GM12892 (cell line): Measurements from ENCODE around the gene DMRTA2.

Experiments used
- POLR2A ChIP-seq: IDR thresholded peaks from 2 replicates; pipeline ENCODE4 v1.6.1; 2011; ENCODE audit warnings: low read depth, low read length, control low read depth
- POLR2AphosphoS5 ChIP-seq: IDR thresholded peaks from 2 replicates; pipeline ENCODE4 v1.6.1; 2011; ENCODE audit warnings: low read depth, low read length, control low read depth
- TAF1 ChIP-seq: IDR thresholded peaks from 2 replicates; pipeline ENCODE4 v1.6.1; 2011; ENCODE audit warnings: low read depth, mild to moderate bottlenecking, control low read depth, low read length, borderline replicate concordance

GRCh38 chr1:50454911-50455310 is 31.7 kb upstream of the DMRTA2 start:
- TF ChIP-seq POLR2AphosphoS5 (no peak), POLR2A (no peak), TAF1 (no peak)
